Activated T-cell treated with anti-CD3 and anti-CD28 coated beads for 1 hour (primary cell): ENCODE results near the gene ADCYAP1R1.

Experiments used
- DNase-seq: peaks from one replicate; pipeline ENCODE4 v3.0.0-alpha.2; 2020; ENCODE audit warnings: low read depth

Gene ADCYAP1R1

DNA sequence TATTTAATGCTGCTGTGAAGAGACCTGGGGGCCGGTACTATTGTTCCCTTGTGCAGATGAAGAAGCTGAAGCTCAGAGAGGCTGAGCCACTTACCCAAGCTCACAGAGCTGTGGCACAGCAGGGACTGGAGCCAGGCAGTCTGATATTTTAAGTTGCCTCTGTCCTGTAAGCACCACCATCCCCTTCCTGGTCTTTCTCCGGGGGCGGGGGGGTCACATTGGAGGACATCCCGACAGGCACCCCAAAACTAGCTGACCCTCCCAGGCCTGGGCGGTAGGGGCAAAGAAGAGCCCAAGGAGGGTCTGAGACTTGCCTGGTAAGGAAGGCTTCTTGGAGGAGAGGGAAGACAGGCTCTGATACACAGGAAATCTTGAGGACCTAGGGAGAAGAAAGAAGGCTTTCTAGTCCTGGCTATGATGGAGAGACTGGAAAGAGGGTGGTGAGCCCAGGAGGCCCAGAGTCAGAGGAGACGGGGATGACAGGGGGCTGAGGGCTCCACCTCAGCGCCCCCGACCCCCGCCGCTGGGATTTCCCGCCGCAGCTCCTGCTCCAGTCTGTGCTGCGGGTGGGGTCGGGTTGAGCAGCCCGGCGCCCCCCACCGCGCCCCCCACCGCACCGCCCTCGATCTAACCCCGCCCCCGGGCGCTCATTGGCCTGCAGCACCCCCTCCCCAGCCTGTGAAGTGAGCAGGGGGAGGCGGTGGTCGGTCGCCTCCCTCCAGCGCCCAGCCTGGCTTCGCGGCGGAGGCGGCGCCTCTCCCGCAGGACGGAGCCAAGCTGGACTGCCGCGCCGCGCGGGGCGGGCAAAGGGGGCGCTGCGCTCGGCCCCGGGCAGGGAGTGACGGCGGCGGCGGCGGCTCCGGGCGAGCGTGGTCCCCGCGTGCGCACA is at the start of gene ADCYAP1R1:
Gene ADCYAP1R1 (plus strand): TSS at position 711 of the 889 bp plus-strand sequence. CDS start 10,957 bp downstream, outside the sequence.
- no peak for DNase-seq

DNA sequence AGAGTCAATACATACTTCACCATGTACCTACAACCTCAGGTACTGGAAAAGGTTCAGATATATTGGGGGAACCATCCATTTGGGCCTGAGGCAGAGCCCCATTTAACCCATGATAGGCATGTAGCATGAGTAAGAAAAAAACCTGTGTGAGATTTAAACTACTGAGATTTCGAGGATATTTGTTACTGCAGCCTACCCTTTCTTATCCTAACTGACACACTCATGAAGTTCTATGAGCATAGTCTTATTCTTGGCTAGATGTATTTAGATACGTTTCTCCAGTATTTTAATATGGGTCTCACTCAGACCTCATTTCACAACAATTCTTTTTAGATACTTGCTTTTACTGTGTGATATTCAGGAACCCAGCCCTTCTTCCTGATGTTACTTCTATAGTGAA is 49.0 kb upstream of the ADCYAP1R1 start:
- no peak for DNase-seq

GRCh38 chr7:31003721-31004120 is 48.4 kb upstream of the ADCYAP1R1 start:
- DNase-seq = no peak

DNA sequence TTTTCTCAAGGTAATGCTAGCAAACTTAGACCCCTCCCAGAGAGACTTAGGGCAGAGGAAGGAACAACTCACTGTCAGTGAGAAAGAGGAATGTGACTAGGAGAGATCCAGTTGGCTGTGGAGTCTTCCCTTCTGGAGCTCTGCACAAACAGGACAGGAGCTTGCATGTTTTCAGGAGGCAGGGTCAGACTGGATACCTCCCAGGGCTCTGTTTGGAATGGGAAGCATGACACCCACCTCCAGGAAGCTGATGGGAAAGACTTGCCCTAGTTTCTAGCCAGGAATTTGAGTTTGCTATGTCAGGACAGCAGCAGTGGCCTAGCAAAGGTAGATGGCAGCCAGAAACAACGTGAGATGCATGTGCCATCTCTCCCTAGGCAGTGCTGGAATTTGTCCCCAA is 47.7 kb upstream of the ADCYAP1R1 start:
- no peak for DNase-seq

DNA sequence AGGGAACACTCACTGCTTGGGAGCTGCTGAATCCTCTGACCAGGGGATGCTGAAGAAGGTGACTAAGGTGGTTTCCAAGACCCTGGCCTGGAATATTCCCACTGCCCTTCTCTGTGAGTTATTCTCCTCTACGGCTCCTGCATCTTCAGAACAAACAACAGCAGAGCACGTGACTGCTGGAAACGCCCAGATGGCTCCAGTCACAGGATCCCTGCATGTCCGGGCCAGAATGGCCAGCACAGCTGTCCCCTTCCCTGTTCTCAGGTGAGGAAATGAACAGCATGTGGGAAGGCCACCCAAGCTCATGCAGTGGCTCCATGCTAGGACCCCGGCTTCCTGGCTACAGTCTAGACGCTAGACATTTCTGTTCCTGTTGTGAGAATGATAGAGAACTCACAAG is 45.3 kb upstream of the ADCYAP1R1 start:
- no peak for DNase-seq

DNA sequence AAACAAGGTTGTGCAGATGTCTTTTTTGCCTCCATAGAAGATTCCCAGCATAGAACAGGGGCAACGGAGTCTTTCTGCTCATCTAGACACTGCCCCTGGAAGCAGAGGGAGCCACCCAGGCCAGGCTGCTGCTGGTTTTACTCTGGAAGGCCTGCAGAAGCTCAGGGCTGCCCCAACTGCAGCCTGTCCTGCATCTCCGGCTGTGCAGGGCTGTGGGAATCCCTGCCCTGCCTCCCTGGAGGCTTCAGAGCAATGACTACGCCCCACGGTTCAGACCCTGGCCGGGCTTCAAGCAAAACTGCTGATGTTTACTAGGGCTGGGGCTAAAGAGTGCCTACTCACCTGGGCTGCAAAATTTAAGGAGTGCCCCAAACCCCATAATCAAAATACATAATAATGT is 44.5 kb upstream of the ADCYAP1R1 start:
- no peak for DNase-seq

DNA sequence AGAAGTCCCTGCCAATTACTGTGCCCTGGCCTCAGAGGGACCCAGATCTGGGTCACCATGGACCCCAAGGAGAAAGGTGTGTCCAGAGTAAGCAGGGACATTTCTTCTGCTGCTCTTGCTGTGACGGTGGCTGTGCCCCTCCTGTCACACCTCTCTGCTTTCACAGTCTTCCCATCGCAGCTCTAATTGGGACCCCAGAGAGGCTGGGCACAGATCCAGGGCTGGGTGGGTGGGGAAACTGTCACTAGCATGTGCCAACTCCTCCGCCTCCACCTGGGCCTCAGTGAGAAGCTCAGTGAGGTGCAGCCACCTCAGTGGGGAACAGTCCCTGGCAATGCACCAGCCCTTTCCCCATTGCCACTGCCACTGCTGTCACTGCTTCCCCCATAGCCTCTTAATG is 37.3 kb upstream of the ADCYAP1R1 start:
- no peak for DNase-seq

DNA sequence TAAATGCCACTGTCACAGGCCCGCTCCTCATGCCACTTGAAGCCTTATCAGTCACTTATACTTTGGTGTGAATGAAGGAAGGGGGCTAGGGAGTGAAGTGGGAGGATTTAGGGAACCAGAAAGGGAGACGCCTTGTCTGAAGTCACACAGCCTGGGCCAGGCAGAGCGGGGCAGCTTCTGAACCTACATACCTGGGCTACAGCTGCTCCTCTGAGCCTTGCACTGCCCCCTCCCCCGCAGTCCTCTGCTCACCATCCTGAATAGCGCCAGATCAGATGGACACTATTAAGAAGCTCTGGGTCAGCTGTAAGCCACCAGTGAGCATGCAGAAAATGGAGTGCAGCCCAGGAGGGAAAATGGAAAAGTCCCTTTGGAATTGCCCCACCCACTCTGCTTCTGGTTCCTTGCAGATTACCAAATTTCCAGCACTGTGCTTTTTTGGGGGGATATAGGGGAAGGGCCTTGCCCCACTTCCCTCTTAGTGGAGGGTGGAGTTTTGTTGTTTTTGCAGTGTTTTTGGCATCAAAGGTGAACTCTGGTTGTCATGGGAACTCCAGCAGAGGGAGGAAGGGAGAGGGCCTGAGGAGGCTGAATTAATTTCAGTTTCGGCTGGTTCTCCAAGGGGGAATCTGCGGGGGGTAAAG is 35.0 kb upstream of the ADCYAP1R1 start:
- DNase-seq = no peak

DNA sequence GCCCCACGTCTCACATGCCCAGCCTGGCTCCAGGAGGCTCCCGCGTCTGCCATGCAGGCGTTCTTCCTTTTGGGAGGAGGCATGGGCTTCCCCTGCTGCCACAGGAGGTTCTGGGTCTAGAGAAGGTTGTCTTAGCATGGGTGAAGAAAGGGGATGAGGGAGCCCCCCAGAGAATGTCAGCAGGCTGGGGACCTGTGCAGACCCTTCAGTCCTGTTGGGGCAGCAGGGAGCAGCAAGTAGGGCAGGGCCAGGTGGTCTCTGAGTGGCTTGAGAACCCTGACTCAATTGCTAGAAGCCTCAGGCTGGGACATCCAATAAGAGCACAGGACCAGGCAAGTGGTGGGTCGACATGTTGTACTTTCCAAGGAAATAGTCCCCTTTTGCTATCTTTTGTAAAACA is 34.4 kb upstream of the ADCYAP1R1 start:
- no peak for DNase-seq

GRCh38 chr7:31019509-31019908 is 32.6 kb upstream of the ADCYAP1R1 start:
- no peak for DNase-seq

DNA sequence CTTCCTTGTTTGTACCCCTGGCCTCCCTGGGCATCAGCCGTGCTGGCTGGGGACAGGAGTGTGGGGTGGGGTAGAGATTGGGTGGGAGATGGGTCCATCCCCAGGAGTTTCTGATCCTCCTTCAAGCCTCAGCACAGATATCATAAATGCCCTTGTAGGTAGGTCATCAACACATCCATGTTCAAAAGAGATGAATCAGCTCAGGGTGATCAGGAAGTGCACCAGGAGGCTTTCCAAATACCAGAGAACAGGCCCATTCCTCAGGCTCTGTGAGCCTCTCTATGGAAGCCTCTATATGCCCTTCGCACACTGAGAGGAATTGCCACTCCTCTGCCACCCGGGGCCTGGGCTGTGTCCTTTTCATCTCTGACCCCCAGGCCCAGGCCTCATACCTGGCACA is 31.9 kb upstream of the ADCYAP1R1 start:
- DNase-seq = no peak

DNA sequence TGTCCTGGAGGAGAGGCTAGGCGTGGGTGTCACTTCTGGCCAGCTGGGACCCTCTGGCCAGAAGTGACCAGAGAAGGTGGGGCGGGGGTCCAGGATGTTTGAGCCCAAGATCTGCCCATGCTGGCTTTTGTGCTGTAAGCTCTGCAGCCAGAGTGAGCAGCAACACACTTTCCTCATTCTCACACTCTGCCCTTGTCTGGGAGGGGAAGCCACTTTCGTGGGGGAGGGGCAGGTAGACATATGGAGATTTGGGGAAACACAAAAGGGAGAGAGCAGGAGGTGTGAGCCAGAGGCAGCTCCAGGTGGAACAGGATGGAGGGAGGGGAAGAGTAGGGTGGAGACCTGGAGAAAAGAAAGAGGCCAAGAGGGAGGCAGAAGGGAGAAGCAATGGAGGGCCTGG is 31.5 kb upstream of the ADCYAP1R1 start:
- no peak for DNase-seq

DNA sequence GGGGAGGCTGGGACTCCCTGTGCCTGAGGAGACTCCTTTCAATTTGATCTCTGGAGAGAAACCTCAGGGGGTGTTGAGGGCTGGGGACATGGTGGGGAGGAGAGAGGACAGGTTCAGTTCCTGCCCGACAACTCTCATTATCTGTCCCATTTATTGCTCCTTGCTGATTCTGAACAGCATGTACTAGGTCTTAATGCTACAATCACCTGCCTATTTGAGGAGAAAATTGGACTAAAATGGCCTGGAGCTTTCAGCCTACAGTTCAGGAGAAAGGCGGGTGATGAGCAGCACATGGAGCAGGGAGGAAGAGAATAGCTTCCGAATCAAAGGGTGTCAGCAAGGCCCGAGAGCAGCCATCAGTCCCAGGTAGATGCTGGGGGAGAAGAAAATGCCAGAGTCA is 30.0 kb upstream of the ADCYAP1R1 start:
- DNase-seq = no peak

DNA sequence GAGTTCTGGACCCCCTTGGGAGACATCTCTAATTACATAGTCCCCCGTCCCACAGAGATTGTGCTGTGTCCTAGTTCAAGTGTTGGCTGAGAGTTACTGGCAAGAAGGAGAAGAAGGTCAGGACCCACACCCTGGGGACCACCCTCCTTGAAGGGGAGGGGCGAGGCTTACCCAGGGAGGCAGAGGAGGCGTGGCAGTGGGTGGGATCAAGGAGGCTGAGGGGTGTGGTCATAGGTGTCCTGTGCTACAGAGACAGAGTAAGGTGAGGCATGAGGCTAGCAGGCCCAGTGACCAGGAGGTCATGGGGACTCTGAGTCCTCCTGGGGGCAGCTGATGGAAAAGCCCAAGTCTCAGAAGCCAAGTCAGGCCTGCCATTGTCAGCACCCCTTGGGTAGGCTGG is 29.4 kb upstream of the ADCYAP1R1 start:
- DNase-seq = no peak

DNA sequence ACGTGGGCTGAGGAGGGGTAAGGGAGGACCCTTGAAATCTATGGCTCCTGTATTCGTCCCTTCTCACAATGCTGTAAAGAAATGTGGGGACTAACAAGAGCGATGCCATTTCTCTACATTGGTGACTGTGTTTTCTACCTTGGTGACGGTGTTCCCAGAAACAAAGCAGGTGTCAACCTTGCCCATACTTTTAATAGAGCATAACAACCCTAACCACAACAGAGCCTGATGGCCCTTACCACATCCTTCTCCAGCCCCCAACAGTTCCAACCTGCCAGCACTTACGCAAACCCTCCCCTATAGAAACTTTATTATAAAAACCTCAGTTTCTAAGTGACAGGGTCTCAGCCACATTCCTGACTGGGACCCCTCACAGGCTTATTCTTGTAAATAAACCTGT is 28.2 kb upstream of the ADCYAP1R1 start:
- DNase-seq = no peak

DNA sequence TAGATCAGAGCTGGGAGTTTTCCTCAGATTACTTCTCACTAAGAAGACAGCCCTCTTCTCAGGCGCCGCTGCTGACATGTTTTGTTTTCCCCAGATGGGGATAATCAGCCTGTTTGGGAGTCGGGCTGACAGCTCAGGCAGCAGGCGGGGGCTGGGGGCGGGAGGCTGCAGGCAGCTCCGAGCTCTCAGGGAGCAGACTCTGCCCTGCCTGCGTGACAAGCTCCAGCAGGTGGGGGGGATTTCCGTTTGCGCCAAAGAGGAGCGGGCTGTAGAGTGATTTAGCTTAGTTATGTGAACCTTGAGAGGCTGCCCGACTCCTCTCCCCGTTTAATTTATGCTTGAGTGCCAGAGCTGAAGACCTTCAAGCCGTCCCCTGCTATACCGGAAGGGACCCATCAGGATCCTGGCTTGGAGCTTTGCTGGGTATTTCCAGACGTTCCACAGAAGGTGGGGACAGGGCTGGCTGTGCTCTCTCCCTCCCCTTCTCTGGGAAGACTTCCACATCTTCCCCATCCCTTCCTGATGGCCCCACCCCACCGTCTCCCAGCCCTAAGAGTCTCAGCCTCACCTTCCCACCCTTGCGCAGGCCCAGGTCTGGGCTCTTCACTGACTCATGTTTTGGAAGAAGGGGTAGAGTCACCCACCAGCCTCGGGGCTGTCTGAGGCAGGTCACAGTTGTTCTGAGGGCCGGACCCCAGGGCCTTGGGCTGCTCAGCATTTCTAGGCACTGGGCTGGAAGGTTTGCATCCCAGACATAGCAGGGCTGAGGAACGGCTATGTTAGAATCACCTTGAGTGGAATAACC is 24.7 kb upstream of the ADCYAP1R1 start:
- DNase-seq = no peak

- no peak for DNase-seq
Measured at GRCh38 chr7:31028006-31028405, 24.1 kb upstream of the ADCYAP1R1 start.

- no peak for DNase-seq
Measured at GRCh38 chr7:31028417-31028992, 23.6 kb upstream of the ADCYAP1R1 start.

- DNase-seq = no peak
Measured at GRCh38 chr7:31029251-31030042, 22.7 kb upstream of the ADCYAP1R1 start.

DNA sequence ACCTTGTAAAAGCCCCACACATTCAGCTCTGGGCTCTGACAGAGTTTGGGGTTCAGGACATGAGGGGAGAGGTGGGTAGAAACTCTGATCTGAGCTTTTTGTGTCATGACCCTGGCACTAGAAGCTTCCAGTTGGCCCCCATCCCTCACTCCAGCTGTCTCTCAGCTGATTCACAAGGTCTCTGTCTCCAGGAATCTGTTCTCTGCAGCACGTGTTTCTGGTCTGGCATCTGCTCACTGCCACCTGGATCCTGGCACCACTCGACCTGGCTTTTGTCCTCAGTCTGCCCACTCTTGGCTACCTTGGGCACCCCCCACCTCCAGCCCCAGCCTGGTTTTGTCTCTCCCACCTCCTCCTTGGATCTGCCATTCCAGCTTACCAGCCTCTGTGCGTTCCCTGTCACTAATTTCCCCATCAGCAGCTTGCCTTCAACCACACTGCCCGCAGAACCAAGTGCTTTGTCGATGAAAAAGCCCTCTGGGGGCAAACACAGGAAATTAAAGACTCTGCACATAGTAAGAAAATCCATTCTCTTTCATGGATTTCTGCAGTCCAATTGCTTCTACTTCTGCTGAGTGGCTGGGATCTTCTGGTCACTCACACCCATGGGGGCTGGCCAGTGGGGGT is 18.3 kb upstream of the ADCYAP1R1 start:
- DNase-seq = no peak

GRCh38 chr7:31036924-31037323 is 15.2 kb upstream of the ADCYAP1R1 start:
- DNase-seq = no peak
